ENCODE data around the gene HYAL1. TPM values are rescaled to one million over a fixed set of nuclear protein-coding genes. Genes with fewer than 3 reads are reported as not detected.
"Not testable (repeated sequence)": the region's sequence is repeated elsewhere in the genome, so short reads cannot be mapped to it uniquely, and the experiment has no call there.

Gene HYAL1
- total and polyA plus RNA-seq, 2 donors, result 2.5 to 7.0 TPM

- no peaks in the 10 kb centered on the region for H3K36me3 ChIP-seq (ENCODE audit: insufficient read depth)
- no peak overlapping the region for H3K27ac ChIP-seq (ENCODE audit: low read depth)
- no peak for DNase-seq (ENCODE audit: extremely low spot score)
- H3K4me3 ChIP-seq (ENCODE audit: low read depth, low read length), result no peak overlapping the region
- no peaks in the 10 kb centered on the region for H3K4me1 ChIP-seq (ENCODE audit: insufficient read depth)
- 92% methylated on average over 6 of the region's 6 CpGs for WGBS
Observed at GRCh38 chr3:50289130-50289529, 14.2 kb downstream of the HYAL1 start.

- Histone ChIP-seq H3K4me1 (ENCODE audit: insufficient read depth) (no peaks in the 10 kb centered on the region), H3K27ac (ENCODE audit: low read depth) (no peak overlapping the region), H3K4me3 (ENCODE audit: low read depth, low read length) (no peak overlapping the region), H3K36me3 (ENCODE audit: insufficient read depth) (no peaks in the 10 kb centered on the region)
- DNase-seq (ENCODE audit: extremely low spot score), result no peak
- WGBS, result 95% methylated on average over 23 of the region's 23 CpGs
Observed at GRCh38 chr3:50288387-50289007, 14.9 kb downstream of the HYAL1 start.

- 90% methylated on average over 1 of the region's 1 CpG for WGBS
- no peak overlapping the region for H3K27ac ChIP-seq (ENCODE audit: low read depth)
- DNase-seq (ENCODE audit: extremely low spot score), result no peak
- H3K4me1 ChIP-seq (ENCODE audit: insufficient read depth), result no peaks in the 10 kb centered on the region
- no peak overlapping the region for H3K4me3 ChIP-seq (ENCODE audit: low read depth, low read length)
- no peaks in the 10 kb centered on the region for H3K36me3 ChIP-seq (ENCODE audit: insufficient read depth)
Observed at GRCh38 chr3:50287262-50287661, 16.1 kb downstream of the HYAL1 start.

- H3K4me3 ChIP-seq (ENCODE audit: low read depth, low read length), result no peak overlapping the region
- no peaks in the 10 kb centered on the region for H3K36me3 ChIP-seq (ENCODE audit: insufficient read depth)
- no peaks in the 10 kb centered on the region for H3K4me1 ChIP-seq (ENCODE audit: insufficient read depth)
- H3K27ac ChIP-seq (ENCODE audit: low read depth), result no peak overlapping the region
- no peak for DNase-seq (ENCODE audit: extremely low spot score)
- WGBS, result 88% methylated on average over 28 of the region's 28 CpGs
Observed at GRCh38 chr3:50286322-50287227, 16.8 kb downstream of the HYAL1 start.

GRCh38 chr3:50284121-50284520 lies 19.3 kb downstream of the HYAL1 start:
- 82% methylated on average over 6 of the region's 6 CpGs for WGBS
- not testable (repeated sequence) for H3K27ac ChIP-seq (ENCODE audit: low read depth); H3K4me1 ChIP-seq (ENCODE audit: insufficient read depth); H3K36me3 ChIP-seq (ENCODE audit: insufficient read depth); H3K4me3 ChIP-seq (ENCODE audit: low read depth, low read length); DNase-seq (ENCODE audit: extremely low spot score)

- Histone ChIP-seq H3K36me3 (ENCODE audit: insufficient read depth) (no peaks in the 10 kb centered on the region), H3K4me1 (ENCODE audit: insufficient read depth) (no peaks in the 10 kb centered on the region), H3K27ac (ENCODE audit: low read depth) (no peak overlapping the region), H3K4me3 (ENCODE audit: low read depth, low read length) (no peak overlapping the region)
- WGBS, result 89% methylated on average over 8 of the region's 8 CpGs
- DNase-seq (ENCODE audit: extremely low spot score), result no peak
Observed at GRCh38 chr3:50279255-50280016, 23.9 kb downstream of the HYAL1 start.

- no peaks in the 10 kb centered on the region for H3K4me1 ChIP-seq (ENCODE audit: insufficient read depth)
- no peak for DNase-seq (ENCODE audit: extremely low spot score)
- no peak within 1 kb of the TSS for H3K27ac ChIP-seq (ENCODE audit: low read depth)
- H3K4me3 ChIP-seq (ENCODE audit: low read depth, low read length), result no peak within 1 kb of the TSS
- H3K36me3 ChIP-seq (ENCODE audit: insufficient read depth), result no peaks in the 10 kb centered on the region
- 41% methylated on average over 2 of the region's 2 CpGs for WGBS
Observed at GRCh38 chr3:50278880-50279224, 24.5 kb downstream of the HYAL1 start, which contains the start of gene LSMEM2. LSMEM2 (plus strand) TSS chr3:50279087; CDS start chr3:50279114, 27 bp downstream.

GRCh38 chr3:50278123-50278879 lies 25.1 kb downstream of the HYAL1 start:
- H3K36me3 ChIP-seq (ENCODE audit: insufficient read depth), result no peaks in the 10 kb centered on the region
- WGBS, result 72% methylated on average over 4 of the region's 4 CpGs
- H3K4me3 ChIP-seq (ENCODE audit: low read depth, low read length), result no peak overlapping the region
- H3K27ac ChIP-seq (ENCODE audit: low read depth), result no peak overlapping the region
- DNase-seq (ENCODE audit: extremely low spot score), result no peak
- no peaks in the 10 kb centered on the region for H3K4me1 ChIP-seq (ENCODE audit: insufficient read depth)

GRCh38 chr3:50276762-50277101 lies 26.6 kb downstream of the HYAL1 start:
- no peak for DNase-seq (ENCODE audit: extremely low spot score)
- Histone ChIP-seq H3K27ac (ENCODE audit: low read depth) (no peak overlapping the region), H3K4me1 (ENCODE audit: insufficient read depth) (no peaks in the 10 kb centered on the region)

GRCh38 chr3:50275996-50276761 lies 27.2 kb downstream of the HYAL1 start:
- H3K27ac ChIP-seq (ENCODE audit: low read depth), result no peak overlapping the region
- no peak for DNase-seq (ENCODE audit: extremely low spot score)
- H3K4me1 ChIP-seq (ENCODE audit: insufficient read depth), result no peaks in the 10 kb centered on the region
- no peaks in the 10 kb centered on the region for H3K36me3 ChIP-seq (ENCODE audit: insufficient read depth)
- 57% methylated on average over 79 of the region's 79 CpGs for WGBS
- no peak overlapping the region for H3K4me3 ChIP-seq (ENCODE audit: low read depth, low read length)

More at GRCh38 chr3:50276762-50277101, 26.6 kb downstream of the HYAL1 start:
- no peaks in the 10 kb centered on the region for H3K36me3 ChIP-seq (ENCODE audit: insufficient read depth)
- H3K4me3 ChIP-seq (ENCODE audit: low read depth, low read length), result no peak overlapping the region
- WGBS, result 83% methylated on average over 17 of the region's 17 CpGs

- no peaks in the 10 kb centered on the region for H3K36me3 ChIP-seq (ENCODE audit: insufficient read depth)
- DNase-seq (ENCODE audit: extremely low spot score), result no peak
- WGBS, result 51% methylated on average over 65 of the region's 65 CpGs
- H3K27ac ChIP-seq (ENCODE audit: low read depth), result no peak overlapping the region
- no peak overlapping the region for H3K4me3 ChIP-seq (ENCODE audit: low read depth, low read length)
- no peaks in the 10 kb centered on the region for H3K4me1 ChIP-seq (ENCODE audit: insufficient read depth)
Observed at GRCh38 chr3:50275141-50275995, 28.0 kb downstream of the HYAL1 start.

All from urinary bladder (tissue), 4 donors.